Measurements from ENCODE around the gene CLMP.
"Not testable (repeated sequence)": the region's sequence is repeated elsewhere in the genome, so short reads cannot be mapped to it uniquely, and the experiment has no call there.

Gene CLMP

DNA sequence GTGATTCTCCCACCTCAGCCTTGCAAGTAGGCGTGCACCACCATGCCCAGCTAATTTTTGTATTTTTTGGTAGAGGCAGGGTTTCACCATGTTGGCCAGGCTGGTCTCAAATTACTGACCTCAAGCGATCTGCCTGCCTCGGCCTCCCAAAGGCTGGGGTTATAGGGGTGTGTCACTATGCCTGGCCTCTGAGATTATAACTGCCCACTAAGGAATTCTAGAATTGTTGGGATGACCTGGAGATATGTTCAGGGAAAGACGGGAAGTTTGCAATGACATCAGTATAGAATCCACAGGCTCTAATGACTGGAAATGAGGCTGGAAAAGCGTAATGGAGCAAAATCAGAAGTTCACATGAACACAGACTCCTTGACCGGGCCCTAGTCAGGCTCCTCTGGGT is 62.2 kb downstream of the CLMP start:
- no peak for DNase-seq (ENCODE audit: low spot score)

DNA sequence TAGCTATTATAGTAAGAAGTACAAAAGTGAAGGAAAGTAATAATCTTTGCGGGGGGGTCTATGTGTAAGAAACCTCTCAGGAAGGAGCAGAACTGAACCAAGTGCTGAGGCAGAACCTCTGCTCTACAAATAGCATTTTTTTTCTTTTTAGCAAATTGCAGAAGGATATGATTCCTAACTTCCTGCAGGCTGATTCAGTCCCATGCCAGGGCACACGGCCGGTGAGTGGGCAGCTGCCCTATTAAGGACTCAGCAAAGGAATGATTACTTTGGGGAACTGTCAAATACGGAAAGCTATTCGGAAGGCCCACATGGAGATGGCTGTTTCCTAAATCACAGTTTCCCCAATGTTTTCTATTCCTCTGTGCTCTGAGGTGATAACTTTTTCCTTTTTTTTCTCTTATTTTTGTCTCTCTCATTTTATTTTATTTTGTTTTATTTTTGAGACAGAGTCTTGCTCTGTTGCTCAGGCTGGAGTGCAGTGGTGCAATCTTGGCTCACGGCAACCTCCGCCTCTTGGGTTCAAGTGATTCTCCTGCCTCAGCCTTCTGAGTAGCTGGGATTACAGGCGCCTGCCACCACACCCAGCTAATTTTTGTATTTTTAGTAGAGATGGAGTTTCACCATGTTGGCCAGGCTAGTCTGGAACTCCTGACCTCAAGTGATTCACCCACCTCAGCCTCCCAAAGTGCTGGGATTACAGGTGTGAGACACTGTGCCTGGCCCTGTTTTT is 62.8 kb downstream of the CLMP start:
- not testable (repeated sequence) for DNase-seq (ENCODE audit: low spot score)

DNA sequence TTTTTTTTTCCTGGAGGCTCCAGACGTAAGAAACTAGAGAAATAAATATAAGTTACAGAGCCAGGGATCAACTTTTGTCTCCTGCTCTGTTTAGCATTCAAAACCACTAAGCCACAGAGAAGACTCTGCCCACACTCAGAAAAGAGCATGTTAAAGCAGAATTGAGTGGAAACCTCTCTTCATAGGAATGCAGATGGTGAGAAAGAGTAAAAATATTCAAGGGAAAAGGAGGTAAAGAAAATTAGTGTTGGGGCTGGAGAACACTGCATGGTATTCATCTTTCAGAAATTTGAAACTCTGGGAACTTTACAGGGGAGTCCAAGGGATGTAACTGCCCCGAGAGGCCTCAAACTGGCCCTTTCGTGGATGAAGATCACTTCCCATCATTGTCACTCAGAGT is 65.1 kb downstream of the CLMP start:
- no peak for DNase-seq (ENCODE audit: low spot score)

DNA sequence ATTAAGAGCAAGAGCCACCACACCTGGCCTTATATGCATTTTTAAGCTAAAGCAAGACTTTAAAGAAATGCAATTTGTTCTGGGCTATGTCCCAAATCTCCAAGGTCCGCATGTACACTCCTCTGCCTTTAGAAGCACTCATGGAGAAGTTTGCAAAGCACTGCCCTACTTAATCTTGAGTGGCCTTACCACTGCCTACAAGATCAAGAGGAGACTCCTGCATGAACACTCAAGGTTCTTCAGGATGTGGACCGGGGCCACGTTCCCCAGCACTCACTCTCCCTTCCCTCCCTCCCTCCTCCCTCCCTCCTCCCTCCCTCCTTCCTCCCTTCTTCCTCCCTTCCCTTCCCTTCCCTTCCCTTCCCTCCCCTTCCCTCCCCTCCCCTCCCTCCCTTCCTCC is 69.9 kb downstream of the CLMP start:
- DNase-seq (ENCODE audit: low spot score): no peak

DNA sequence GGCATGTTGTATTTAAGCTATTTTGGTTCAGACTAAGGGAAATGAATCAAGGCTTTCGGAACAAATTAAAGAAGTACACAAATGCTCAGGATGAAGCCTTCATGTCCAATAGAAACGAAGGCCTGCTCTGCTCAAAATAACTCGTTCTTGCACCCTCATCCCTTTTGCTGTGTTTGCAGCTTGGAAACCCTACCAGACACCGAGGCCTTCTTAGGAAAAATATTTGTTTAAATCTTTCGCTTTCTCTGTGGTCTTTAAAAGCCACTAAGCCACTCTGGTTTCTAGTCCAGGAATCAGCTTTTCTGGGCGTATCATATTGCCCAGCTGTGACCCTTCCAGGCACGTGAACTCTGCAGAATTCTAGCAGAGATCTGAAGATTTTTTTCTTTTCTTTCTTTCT is 72.2 kb downstream of the CLMP start:
- no peak for DNase-seq (ENCODE audit: low spot score)

DNA sequence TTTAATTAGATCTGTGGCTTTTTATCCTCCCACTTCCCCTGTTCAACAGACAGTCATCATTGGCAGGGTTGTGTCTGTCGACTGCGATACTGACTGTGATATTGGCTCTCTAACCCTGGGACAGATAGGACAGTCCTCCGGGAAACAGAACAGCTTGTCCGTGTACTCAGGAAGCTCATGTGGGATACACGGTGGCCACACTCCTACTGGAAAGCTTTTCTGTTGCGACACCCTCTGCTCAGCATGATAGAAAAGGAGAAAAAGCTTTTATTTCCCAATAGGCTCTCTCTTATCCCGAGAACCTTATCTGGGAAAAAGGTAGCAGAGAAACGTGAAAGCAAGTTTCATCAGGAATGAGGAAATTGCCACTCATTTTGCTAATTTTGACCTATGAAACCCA is 72.7 kb downstream of the CLMP start:
- DNase-seq (ENCODE audit: low spot score): no peak

DNA sequence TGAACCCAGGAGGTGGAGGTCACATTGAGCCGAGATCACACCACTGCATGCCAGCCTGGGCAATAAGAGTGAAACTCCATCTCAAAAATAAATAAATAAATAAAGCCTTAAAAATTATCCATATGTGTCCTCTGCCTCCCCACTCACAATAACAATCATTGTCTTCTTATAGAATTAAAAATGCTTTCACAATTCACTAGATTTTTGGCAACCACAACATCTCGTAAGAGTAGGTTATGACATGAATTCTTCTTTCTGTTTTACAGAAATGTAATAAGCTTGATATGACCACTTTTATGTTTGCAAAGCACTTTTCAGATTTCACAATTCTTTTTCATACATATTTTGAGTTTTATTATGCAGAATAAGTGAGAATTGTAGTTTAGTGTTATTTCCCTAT is 78.6 kb downstream of the CLMP start:
- no peak for DNase-seq (ENCODE audit: low spot score)

DNA sequence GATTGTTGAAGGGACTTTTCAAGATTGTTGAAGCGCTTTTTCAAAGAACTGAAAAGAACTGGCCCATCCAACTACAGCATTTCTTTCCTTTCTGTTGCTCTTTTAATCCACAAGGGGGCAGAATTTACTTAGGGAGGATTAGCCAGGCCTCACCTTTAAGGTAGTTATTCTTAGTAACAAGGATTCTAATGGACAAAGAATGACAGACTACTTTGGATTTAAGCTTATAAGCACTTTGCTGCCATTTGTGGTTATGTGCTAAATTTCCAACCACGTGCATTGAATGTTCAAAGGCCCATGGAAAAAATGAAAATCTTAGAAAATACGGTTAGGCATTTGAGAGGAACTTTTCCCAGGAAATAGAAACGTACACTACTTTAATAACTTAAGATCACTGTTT is 83.6 kb downstream of the CLMP start:
- DNase-seq (ENCODE audit: low spot score): peak; percentile 9

DNA sequence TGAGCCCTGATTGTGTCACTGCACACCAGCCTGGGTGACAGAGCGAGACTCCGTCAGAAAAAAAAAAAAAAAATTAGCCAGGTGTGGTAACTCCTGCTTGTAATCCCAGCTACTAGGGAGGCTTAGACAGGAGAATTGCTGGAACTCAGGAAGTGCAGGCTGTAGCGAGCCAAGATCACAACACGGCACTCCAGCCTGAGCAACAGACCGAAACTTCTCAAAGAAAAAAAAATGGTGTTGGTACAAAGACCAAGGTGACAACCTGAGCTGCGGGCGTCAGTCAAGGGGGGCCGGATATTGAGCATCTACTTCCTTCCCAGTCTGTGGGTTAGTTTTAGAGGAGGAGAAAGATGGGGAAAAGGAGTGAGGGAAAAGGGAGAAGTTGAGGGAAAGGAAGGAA is 84.7 kb downstream of the CLMP start:
- no peak for DNase-seq (ENCODE audit: low spot score)

DNA sequence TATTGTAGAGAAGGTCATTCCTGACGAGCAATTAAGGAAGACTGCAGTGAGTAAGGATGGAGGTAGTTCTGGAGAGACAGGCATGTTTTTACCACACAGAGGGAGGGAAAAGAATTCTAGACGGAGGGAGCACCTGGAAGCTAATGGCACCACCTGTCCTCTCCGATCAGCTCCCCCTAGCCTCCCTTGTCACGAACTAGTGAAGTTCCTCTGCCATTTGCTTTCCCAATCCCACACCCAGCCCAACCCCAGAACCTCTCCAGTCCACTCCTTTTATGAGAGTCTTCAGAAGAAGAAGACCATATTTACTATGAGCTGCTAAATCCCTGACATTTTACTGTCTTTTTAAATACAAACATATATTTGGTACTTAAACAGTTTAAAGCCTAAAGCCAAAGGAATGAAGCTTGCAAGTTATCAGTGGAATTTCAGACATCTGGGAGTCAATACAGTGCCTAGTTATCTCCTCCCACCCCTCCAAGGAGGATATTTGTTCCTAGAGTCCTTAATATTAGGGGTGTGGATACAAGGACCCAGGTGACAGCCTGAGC is 87.0 kb downstream of the CLMP start:
- no peak for DNase-seq (ENCODE audit: low spot score)

DNA sequence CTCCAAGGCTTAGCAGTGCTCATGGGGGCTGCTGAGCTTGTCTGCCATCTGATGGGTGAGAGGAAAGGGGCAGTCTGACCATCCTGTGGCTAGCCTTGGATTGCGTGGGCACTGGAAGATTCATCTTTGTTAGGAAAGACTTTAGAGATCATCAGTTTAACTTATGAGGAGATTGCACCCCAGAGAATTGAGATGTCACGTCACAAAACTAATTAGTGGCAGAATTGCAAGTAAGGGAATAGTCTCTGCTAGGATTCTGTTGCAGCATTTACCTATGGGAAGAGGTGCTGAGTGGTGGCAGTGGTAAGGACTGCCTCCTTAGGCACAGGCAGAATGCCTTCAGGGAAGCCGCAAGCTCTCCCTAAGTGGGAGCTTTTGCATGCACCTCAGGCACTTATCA is 90.4 kb downstream of the CLMP start:
- DNase-seq (ENCODE audit: low spot score): no peak

DNA sequence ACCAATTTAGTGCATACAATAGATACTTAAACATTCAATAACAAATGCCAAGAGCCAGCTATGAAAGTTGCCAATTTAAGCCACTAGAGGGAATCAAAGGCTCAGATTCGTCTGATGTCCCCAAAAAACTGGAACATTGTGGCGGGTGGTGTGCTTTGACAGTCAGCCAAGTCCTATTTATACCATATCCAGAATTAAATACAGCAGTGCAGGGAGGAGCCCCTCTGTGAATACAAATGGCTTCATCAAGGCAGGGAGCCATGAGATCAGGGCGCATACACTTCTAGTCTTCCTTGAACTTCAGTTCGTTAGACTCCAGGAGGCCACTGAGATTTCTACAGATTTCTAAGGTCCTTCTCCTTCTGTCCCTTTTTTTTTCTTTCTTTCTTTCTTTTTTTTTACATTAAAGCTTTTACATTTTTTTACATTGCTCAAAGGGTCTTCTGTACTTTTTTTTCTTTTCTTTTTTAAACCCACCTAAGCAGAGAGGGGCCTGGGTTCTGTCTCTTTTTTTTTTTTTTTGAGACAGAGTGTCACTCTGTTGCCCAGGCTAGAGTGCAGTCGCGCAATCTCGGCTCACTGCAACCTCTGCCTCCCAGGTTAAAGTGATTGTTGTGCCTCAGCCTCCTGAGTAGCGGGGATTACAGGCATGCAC is 91.6 kb downstream of the CLMP start:
- DNase-seq (ENCODE audit: low spot score): peak; percentile 68

DNA sequence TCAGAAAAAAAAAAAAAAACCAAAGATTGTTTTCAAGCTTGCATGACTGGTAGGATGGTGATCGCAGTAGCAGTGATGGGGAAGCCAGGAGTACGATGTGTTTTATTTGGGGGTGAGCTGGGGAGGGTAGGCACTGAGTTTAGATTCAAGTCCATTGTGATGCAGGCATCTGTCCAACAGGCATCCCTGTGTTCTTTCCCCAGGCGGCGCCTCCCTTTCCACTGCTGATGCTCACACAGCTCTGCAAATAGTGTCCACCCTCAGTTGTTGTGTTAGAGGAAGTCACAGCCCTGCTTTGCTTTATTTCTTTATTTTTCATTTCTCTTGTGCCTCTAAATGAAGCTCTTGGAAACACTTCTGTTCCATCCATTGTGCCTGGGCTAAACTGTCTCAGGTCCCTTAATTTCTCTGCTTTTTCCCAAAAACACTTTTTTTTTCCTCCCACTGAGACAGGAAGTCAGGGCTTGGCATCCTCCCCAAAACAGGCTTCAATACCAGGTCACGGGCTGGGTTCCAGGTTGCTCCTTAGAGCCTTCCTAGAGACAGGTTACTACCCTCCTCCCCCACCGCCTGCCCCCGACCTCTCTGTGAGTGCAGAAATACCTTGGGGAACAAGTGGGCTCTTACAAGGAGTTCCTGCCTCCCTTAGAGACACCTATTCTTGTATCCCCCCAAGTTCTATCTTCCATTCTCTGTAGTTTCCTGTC is 94.5 kb downstream of the CLMP start:
- no peak for DNase-seq (ENCODE audit: low spot score)

DNA sequence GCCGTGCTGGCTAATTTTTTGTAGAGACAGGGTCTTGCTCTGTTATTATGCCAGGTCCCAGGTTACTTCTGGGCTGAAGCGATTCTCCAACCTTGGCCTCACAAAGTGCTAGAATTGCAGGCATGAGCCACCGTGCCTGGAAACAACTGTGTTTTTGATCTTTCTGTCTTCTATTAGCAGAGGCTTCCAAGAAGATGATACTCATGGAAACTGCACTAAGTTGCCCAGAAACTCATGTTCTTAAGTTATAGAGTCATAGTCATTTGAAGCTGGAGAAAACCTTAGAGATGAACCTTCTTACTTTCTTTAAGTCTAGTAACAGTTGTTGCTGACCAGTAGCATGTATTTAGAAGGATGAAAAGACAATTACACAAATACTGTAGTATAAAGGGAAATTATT is 96.1 kb downstream of the CLMP start:
- DNase-seq (ENCODE audit: low spot score): no peak

DNA sequence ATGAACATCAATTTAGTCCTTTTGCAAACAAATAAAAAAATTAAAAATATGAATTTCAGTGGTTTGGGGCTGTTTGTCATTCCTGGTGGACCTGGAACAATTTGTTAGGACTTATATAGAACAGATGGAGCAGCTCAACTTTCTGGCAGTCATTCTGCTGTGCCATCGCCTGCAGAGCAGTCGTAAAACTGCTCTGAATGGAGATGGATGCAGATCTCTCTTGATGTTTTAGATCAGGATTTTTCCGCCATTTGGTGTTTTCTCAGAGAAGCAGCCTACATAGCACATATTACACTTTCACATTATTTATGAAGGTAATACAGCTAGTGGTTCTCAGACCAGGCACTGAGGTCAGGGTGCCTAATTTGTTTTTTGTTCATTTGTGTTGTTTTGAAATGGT is 101.3 kb downstream of the CLMP start:
- no peak for DNase-seq (ENCODE audit: low spot score)

DNA sequence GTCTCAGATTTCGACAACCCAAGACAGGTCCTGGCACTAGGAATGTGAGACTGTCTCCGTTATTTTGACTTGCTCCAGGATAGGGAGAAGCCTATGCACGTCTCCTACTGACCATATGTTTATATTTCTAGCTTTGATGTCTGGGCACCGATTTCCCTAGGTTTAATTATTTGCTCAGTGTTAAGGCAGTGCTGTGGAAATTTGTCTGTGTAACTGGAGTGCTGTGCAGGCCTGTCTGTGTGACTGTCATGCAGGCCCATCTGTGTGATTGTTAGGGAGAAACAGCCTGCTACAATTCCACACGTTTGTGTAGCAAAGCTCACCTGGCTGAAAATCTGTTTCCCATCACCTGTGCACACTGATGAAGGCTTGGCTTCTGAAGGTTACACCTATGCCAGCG is 103.5 kb downstream of the CLMP start:
- no peak for DNase-seq (ENCODE audit: low spot score)

DNA sequence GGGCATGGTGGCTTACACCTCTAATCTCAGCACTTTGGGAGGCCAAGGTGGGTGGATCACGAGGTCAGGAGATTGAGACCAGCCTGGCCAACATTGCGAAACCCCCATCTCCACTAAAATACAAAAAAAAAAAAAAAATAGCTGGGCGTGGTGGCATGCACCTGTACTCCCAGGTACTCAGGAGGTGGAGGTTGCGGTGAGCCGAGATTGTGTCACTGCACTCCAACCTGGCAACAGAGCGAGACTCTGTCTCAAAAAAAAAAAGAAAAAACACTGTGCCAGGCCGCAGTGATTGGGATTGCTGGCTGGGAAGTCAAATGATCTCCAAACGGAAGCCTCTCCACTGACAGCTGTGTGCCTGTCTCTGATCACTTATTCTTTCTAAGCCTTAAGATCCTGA is 104.9 kb downstream of the CLMP start:
- not testable (repeated sequence) for DNase-seq (ENCODE audit: low spot score)

DNA sequence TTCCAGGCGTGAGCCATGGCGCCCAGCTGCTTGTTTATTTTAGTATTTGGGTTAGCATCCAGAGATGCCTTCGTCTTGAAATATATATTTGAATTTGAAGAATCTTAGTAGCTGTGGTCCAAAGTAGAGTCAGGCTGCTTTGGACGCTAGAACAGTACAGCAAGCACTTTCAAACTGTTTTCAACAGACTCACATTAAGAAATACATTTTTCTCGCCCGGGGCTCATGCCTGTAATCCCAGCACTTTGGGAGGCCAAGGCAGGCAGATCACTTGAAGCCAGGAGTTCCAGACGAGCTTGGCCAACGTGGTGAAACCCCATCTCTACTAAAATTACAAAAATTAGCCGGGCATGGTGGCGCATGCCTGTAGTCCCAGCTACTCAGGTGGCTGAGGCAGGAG is 106.2 kb downstream of the CLMP start:
- DNase-seq (ENCODE audit: low spot score): not testable (repeated sequence)

DNA sequence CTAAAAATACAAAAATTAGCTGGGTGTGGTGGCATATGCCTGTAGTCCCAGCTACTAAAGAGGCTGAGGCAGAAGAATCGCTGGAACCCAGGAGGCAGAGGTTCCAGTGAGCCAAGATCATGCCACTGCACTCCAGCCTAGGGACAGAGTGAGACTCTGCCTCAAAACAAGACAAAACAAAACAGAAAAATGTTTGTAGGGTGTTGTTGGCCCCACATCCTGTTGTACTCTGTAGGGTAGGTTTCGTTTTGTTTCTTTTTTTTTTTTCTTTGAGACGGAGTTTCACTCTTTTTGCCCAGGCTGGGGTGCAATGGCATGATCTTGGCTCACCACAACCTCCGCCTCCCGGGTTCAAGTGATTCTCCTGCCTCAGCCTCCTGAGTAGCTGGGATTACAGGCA is 107.4 kb downstream of the CLMP start:
- not testable (repeated sequence) for DNase-seq (ENCODE audit: low spot score)

DNA sequence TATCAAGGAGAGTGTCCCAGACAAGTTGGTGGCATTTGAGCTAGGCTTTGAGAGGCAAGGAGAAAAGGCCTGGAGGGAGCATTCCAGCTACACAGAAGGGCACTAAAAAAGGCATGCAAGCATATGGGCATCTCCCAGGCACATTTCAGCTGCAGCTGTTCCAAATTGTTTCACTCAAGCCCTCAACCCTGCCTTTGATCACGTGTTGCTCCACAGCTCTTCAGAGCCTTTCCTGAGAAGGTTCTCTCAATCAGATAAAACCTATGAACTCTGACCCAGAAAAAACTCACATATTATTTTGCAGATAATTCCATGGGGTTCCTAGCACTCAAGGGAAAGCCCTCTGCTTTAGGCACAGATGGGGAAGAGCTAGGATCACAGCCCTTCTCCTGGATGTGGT is 108.7 kb downstream of the CLMP start:
- no peak for DNase-seq (ENCODE audit: low spot score)

DNA sequence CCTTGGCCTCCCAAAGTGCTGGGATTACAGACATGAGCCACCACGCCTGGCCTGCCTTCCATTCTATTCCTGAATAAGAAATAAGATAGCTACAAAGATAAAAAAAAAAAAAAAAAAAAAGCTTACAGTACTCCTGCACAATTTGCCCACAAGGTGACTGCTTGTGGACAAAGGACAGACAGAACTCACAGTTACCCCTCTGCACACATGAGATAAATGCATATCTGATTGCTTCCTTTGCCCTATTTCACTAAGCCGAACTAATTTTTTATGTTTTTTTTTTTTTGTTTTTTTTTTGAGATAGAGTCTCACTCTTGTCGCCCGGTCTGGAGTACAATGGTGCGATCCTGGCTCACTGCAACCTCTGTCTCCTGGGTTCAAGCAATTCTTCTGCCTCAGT is 109.6 kb downstream of the CLMP start:
- DNase-seq (ENCODE audit: low spot score): no peak

DNA sequence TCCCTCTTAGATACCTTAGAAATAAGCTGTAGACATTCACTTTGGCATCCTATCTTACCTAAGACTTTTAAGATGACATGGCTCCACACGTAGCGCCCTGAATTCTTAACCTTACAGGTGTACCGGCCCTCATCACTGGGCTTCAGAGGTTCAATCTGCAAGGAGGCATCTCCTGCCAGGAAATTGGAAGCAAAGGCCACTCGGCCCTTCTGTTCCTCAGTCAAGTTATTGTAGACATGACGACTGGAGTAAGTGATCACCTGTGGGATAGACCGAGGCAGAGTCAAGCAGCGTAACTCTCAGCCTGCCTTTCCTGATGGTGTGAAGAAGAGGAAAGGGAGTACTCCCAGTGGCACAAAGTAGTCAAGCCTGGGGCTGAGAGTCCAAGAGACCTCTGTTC is 110.6 kb downstream of the CLMP start:
- DNase-seq (ENCODE audit: low spot score): no peak

DNA sequence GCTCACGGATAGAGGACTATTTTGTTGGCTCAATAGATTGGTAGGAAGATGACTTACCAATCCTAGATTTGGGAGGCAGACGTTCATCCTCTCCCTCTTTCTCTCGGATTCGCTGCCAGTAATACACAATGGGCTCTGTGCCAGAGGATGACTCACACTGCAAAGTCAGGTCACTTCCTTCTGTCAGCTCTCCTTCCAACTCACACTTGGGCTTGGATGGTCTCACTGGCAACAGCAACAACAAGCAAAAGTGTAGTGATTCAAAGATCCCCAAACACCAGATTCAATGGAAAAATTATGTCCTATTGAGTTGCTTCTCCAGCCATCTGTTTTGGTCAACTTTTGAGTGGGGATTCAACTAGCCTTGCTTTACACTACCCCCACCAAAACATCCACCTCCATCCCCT is 111.4 kb downstream of the CLMP start:
- DNase-seq (ENCODE audit: low spot score): peak; percentile 16

Data from globus pallidus (tissue), 1 donor.